GM23338 (cell line): ENCODE data around the gene UIMC1. TPM values are rescaled to one million over a fixed set of nuclear protein-coding genes. Genes with fewer than 3 reads are reported as not detected.

ENCODE experiments used
- ATAC-seq: fragments of 200-7000 bp; cut with Tn5 transposase; 3 replicates; pipeline ENCODE4 v1.9.1; 2020
- DNase-seq: peaks from one replicate; pipeline ENCODE4 v3.0.0-alpha.2; 2015; ENCODE audit warnings: low spot score
- H2AFZ ChIP-seq: fragments of 200-600 bp; sonication (generic); 2 replicates; pipeline ENCODE4 v1.8.0; 2016; ENCODE audit warnings: antibody characterized with exemption, mild to moderate bottlenecking, moderate library complexity
- H3F3A ChIP-seq: fragments of 200-600 bp; sonication (generic); replicated peaks from 2 replicates; pipeline ENCODE4 v1.8.0; 2017; ENCODE audit warnings: antibody characterized with exemption, mixed run types, low read depth
- H3K27ac ChIP-seq: fragments of 200-600 bp; sonication (generic); 2 replicates; pipeline ENCODE4 v1.6.1; 2016; ENCODE audit warnings: low read depth
- H3K27me3 ChIP-seq: fragments of 200-600 bp; sonication (generic); 2 replicates; pipeline ENCODE4 v1.8.0; 2016; ENCODE audit warnings: mild to moderate bottlenecking, mixed run types, moderate library complexity; ENCODE audit not compliant: insufficient read depth
- H3K36me3 ChIP-seq: fragments of 200-600 bp; sonication (generic); 2 replicates; pipeline ENCODE4 v1.8.0; 2016; ENCODE audit warnings: mild to moderate bottlenecking; ENCODE audit not compliant: insufficient read depth
- H3K4me1 ChIP-seq: fragments of 200-600 bp; sonication (generic); 2 replicates; pipeline ENCODE4 v1.8.0; 2016; ENCODE audit warnings: mild to moderate bottlenecking, moderate library complexity; ENCODE audit not compliant: insufficient read depth
- H3K4me2 ChIP-seq: fragments of 200-600 bp; sonication (generic); 2 replicates; pipeline ENCODE4 v1.7.1; 2017; ENCODE audit warnings: mixed run types
- H3K4me3 ChIP-seq: fragments of 200-600 bp; sonication (generic); 2 replicates; pipeline ENCODE4 v1.6.1; 2016; ENCODE audit warnings: mixed run types
- H3K79me2 ChIP-seq: fragments of 200-600 bp; sonication (generic); replicated peaks from 2 replicates; pipeline ENCODE4 v1.8.0; 2017; ENCODE audit warnings: mild to moderate bottlenecking; ENCODE audit not compliant: insufficient read depth
- H3K9me2 ChIP-seq: fragments of 200-600 bp; sonication (generic); 2 replicates; pipeline ENCODE4 v1.8.0; 2017; ENCODE audit not compliant: insufficient read depth
- H4K20me1 ChIP-seq: fragments of 200-600 bp; sonication (generic); replicated peaks from 2 replicates; pipeline ENCODE4 v1.8.0; 2017; ENCODE audit warnings: mild to moderate bottlenecking; ENCODE audit not compliant: insufficient read depth
- H3K27ac Mint-ChIP-seq: 2 replicates; pipeline ENCODE4 v1.8.0; 2020; ENCODE audit warnings: inconsistent platforms, mild to moderate bottlenecking, moderate library complexity, mixed read lengths
- H3K27me3 Mint-ChIP-seq: 3 replicates; pipeline ENCODE4 v1.8.0; 2022; ENCODE audit warnings: low read depth, mild to moderate bottlenecking, moderate library complexity, mixed read lengths, inconsistent platforms; ENCODE audit not compliant: insufficient read depth, poor library complexity
- H3K36me3 Mint-ChIP-seq: 3 replicates; pipeline ENCODE4 v1.8.0; 2021; ENCODE audit warnings: low read depth, mild to moderate bottlenecking, inconsistent platforms, moderate library complexity, mixed read lengths
- H3K4me1 Mint-ChIP-seq: 3 replicates; pipeline ENCODE4 v1.8.0; 2020; ENCODE audit warnings: mild to moderate bottlenecking, inconsistent platforms, mixed read lengths
- H3K4me3 Mint-ChIP-seq: 3 replicates; pipeline ENCODE4 v1.8.0; 2021; ENCODE audit warnings: moderate library complexity, mild to moderate bottlenecking, inconsistent platforms, mixed read lengths
- H3K9me3 Mint-ChIP-seq: 3 replicates; pipeline ENCODE4 v1.8.0; 2020; ENCODE audit warnings: moderate library complexity, mild to moderate bottlenecking, inconsistent platforms, mixed read lengths
- CREB1 ChIP-seq: fragments of 250-450 bp; sonication (Bioruptor Pico); IDR thresholded peaks from 2 replicates; pipeline ENCODE4 v1.5.0; 2020; ENCODE audit warnings: low read depth, mild to moderate bottlenecking, moderate library complexity
- EZH2 ChIP-seq: fragments of 200-600 bp; sonication (generic); IDR thresholded peaks from one replicate; pipeline ENCODE4 v1.8.0; 2017; ENCODE audit warnings: antibody characterized with exemption, mild to moderate bottlenecking, low read depth; ENCODE audit not compliant: unreplicated experiment
- EZH2phosphoT487 ChIP-seq: fragments of 200-600 bp; sonication (generic); IDR thresholded peaks from one replicate; pipeline ENCODE4 v1.8.1; 2018; ENCODE audit warnings: antibody characterized with exemption; ENCODE audit not compliant: unreplicated experiment
- NANOG ChIP-seq: IDR thresholded peaks from 2 replicates; pipeline ENCODE4 v1.6.1; 2016; ENCODE audit warnings: antibody characterized with exemption, borderline replicate concordance
- POLR2AphosphoS5 ChIP-seq: IDR thresholded peaks from 2 replicates; pipeline ENCODE4 v1.6.1; 2016; ENCODE audit warnings: antibody characterized with exemption, low read depth
- ZNF114 ChIP-seq: fragments of 250-450 bp; sonication (Bioruptor Pico); IDR thresholded peaks from 2 replicates; pipeline ENCODE4 v1.5.0; 2020; ENCODE audit warnings: mild to moderate bottlenecking, moderate library complexity
- polyA plus RNA-seq: library from polyadenylated mRNA; unstranded; fragments of >200 nt; fragmentation: Nextera tagmentation; extraction: Ambion mirVana; gene quantifications from 2 replicates; pipeline ENCODE4 v1.2.1, GENCODE V29; 2016
- total RNA-seq: library from RNA; depleted of rRNA; stranded (reverse); fragments of >200 nt; shearing (Covaris generic); gene quantifications from 2 replicates; pipeline ENCODE4 v1.2.3, GENCODE V29; 2014
- TF ChIP-seq, protein P1 (sequence below), 2 experiments: fragments of 200-600 bp in 1 of 2; sonication (generic) in 1 of 2; conservative IDR thresholded peaks; 2 replicates each; pipeline versions ENCODE4 v1.5.1 to v1.6.1; 2016 to 2017; ENCODE audit warnings: antibody characterized with exemption in 2 of 2, low read depth in 2 of 2, mild to moderate bottlenecking in 2 of 2, moderate library complexity in 1 of 2
- TF ChIP-seq, protein P2 (sequence below): IDR thresholded peaks from 2 replicates; pipeline ENCODE4 v1.6.1; 2016; ENCODE audit warnings: antibody characterized with exemption
- TF ChIP-seq, protein P3 (sequence below): IDR thresholded peaks from one replicate; pipeline ENCODE4 v1.6.1; 2018; ENCODE audit warnings: antibody characterized with exemption; ENCODE audit not compliant: unreplicated experiment
- TF ChIP-seq, protein P4 (sequence below): fragments of 250-450 bp; sonication (Bioruptor Pico); IDR thresholded peaks from 2 replicates; pipeline ENCODE4 v1.5.0; 2020; ENCODE audit warnings: mild to moderate bottlenecking, moderate library complexity

The UIMC1 gene
- total and polyA plus RNA-seq, 2 experiments from 2014 or later: 36.4 to 40.1 TPM

DNA sequence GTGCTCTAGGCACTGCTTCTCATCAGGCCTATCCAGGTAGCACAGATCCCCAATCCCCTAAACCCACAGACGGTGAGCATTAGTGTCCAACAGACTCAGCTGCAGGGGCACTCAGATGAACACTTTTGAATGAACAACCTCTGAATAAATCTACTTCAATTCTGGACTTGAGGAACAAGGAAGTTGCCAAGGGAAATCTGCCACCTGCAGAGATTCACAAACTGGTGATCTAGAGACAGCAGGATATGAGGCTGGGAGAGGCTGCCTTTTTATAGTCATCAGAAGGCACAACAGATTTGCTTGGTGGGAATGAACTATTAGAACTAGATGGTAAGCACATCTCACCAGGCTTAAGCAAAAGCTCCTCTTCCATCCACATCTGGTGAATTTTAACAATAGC lies 100.5 kb downstream of the UIMC1 start:
- no peaks in the 10 kb centered on the region for H3K27me3 ChIP-seq
- Mint-ChIP-seq H3K4me3 (no peak overlapping the region), H3K27me3 (peaks cover 2% of the 10 kb centered on the region), H3K36me3 (peaks cover 50% of the 10 kb centered on the region), H3K4me1 (0 out of 3 replicates have a peak, but pooled peaks cover 1% of the 10 kb centered on the region), H3K27ac (no peak overlapping the region), H3K9me3 (no peaks in the 10 kb centered on the region)
- ATAC-seq: no peak
- no peak overlapping the region for H2AFZ ChIP-seq
- no peaks in the 10 kb centered on the region for H3K79me2 ChIP-seq
- no peak for TF ChIP-seq EZH2
- TF ChIP-seq NANOG: no peak
- TF ChIP-seq, protein P1, sequence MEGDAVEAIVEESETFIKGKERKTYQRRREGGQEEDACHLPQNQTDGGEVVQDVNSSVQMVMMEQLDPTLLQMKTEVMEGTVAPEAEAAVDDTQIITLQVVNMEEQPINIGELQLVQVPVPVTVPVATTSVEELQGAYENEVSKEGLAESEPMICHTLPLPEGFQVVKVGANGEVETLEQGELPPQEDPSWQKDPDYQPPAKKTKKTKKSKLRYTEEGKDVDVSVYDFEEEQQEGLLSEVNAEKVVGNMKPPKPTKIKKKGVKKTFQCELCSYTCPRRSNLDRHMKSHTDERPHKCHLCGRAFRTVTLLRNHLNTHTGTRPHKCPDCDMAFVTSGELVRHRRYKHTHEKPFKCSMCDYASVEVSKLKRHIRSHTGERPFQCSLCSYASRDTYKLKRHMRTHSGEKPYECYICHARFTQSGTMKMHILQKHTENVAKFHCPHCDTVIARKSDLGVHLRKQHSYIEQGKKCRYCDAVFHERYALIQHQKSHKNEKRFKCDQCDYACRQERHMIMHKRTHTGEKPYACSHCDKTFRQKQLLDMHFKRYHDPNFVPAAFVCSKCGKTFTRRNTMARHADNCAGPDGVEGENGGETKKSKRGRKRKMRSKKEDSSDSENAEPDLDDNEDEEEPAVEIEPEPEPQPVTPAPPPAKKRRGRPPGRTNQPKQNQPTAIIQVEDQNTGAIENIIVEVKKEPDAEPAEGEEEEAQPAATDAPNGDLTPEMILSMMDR (conservative IDR thresholded peaks at IDR 0.05; ENCODE audit: low read depth in 2 of 2): no peak
- TF ChIP-seq EZH2phosphoT487: no peak
- TF ChIP-seq, protein P2, sequence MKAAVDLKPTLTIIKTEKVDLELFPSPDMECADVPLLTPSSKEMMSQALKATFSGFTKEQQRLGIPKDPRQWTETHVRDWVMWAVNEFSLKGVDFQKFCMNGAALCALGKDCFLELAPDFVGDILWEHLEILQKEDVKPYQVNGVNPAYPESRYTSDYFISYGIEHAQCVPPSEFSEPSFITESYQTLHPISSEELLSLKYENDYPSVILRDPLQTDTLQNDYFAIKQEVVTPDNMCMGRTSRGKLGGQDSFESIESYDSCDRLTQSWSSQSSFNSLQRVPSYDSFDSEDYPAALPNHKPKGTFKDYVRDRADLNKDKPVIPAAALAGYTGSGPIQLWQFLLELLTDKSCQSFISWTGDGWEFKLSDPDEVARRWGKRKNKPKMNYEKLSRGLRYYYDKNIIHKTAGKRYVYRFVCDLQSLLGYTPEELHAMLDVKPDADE: no peak
- no peak for TF ChIP-seq CREB1 (CRISPR knock-in tag)
- no peak for TF ChIP-seq POLR2AphosphoS5
- TF ChIP-seq, protein P3, sequence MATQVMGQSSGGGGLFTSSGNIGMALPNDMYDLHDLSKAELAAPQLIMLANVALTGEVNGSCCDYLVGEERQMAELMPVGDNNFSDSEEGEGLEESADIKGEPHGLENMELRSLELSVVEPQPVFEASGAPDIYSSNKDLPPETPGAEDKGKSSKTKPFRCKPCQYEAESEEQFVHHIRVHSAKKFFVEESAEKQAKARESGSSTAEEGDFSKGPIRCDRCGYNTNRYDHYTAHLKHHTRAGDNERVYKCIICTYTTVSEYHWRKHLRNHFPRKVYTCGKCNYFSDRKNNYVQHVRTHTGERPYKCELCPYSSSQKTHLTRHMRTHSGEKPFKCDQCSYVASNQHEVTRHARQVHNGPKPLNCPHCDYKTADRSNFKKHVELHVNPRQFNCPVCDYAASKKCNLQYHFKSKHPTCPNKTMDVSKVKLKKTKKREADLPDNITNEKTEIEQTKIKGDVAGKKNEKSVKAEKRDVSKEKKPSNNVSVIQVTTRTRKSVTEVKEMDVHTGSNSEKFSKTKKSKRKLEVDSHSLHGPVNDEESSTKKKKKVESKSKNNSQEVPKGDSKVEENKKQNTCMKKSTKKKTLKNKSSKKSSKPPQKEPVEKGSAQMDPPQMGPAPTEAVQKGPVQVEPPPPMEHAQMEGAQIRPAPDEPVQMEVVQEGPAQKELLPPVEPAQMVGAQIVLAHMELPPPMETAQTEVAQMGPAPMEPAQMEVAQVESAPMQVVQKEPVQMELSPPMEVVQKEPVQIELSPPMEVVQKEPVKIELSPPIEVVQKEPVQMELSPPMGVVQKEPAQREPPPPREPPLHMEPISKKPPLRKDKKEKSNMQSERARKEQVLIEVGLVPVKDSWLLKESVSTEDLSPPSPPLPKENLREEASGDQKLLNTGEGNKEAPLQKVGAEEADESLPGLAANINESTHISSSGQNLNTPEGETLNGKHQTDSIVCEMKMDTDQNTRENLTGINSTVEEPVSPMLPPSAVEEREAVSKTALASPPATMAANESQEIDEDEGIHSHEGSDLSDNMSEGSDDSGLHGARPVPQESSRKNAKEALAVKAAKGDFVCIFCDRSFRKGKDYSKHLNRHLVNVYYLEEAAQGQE: no peak
- TF ChIP-seq ZNF114: no peak
- TF ChIP-seq, protein P4, sequence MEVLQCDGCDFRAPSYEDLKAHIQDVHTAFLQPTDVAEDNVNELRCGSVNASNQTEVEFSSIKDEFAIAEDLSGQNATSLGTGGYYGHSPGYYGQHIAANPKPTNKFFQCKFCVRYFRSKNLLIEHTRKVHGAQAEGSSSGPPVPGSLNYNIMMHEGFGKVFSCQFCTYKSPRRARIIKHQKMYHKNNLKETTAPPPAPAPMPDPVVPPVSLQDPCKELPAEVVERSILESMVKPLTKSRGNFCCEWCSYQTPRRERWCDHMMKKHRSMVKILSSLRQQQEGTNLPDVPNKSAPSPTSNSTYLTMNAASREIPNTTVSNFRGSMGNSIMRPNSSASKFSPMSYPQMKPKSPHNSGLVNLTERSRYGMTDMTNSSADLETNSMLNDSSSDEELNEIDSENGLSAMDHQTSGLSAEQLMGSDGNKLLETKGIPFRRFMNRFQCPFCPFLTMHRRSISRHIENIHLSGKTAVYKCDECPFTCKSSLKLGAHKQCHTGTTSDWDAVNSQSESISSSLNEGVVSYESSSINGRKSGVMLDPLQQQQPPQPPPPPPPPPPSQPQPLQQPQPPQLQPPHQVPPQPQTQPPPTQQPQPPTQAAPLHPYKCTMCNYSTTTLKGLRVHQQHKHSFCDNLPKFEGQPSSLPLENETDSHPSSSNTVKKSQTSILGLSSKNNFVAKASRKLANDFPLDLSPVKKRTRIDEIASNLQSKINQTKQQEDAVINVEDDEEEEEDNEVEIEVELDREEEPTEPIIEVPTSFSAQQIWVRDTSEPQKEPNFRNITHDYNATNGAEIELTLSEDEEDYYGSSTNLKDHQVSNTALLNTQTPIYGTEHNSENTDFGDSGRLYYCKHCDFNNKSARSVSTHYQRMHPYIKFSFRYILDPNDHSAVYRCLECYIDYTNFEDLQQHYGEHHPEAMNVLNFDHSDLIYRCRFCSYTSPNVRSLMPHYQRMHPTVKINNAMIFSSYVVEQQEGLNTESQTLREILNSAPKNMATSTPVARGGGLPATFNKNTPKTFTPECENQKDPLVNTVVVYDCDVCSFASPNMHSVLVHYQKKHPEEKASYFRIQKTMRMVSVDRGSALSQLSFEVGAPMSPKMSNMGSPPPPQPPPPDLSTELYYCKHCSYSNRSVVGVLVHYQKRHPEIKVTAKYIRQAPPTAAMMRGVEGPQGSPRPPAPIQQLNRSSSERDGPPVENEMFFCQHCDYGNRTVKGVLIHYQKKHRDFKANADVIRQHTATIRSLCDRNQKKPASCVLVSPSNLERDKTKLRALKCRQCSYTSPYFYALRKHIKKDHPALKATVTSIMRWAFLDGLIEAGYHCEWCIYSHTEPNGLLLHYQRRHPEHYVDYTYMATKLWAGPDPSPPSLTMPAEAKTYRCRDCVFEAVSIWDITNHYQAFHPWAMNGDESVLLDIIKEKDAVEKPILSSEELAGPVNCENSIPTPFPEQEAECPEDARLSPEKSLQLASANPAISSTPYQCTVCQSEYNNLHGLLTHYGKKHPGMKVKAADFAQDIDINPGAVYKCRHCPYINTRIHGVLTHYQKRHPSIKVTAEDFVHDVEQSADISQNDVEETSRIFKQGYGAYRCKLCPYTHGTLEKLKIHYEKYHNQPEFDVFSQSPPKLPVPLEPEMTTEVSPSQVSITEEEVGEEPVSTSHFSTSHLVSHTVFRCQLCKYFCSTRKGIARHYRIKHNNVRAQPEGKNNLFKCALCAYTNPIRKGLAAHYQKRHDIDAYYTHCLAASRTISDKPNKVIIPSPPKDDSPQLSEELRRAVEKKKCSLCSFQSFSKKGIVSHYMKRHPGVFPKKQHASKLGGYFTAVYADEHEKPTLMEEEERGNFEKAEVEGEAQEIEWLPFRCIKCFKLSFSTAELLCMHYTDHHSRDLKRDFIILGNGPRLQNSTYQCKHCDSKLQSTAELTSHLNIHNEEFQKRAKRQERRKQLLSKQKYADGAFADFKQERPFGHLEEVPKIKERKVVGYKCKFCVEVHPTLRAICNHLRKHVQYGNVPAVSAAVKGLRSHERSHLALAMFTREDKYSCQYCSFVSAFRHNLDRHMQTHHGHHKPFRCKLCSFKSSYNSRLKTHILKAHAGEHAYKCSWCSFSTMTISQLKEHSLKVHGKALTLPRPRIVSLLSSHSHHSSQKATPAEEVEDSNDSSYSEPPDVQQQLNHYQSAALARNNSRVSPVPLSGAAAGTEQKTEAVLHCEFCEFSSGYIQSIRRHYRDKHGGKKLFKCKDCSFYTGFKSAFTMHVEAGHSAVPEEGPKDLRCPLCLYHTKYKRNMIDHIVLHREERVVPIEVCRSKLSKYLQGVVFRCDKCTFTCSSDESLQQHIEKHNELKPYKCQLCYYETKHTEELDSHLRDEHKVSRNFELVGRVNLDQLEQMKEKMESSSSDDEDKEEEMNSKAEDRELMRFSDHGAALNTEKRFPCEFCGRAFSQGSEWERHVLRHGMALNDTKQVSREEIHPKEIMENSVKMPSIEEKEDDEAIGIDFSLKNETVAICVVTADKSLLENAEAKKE: no peak
- no peak overlapping the region for H3K4me3 ChIP-seq
- H3K27ac ChIP-seq: no peak overlapping the region
- peaks cover 44% of the 10 kb centered on the region for H3K36me3 ChIP-seq
- no peaks in the 10 kb centered on the region for H3F3A ChIP-seq
- H4K20me1 ChIP-seq: no peaks in the 10 kb centered on the region; the same call in none of the 2 replicates
- no peak overlapping the region for H3K4me2 ChIP-seq
- H3K9me2 ChIP-seq: no peaks in the 10 kb centered on the region
- DNase-seq: no peak
- H3K4me1 ChIP-seq: no peaks in the 10 kb centered on the region
